Measurements from ENCODE around the gene PRKCH.

Gene PRKCH

GRCh38 chr14:61281186-61281947 lies 40.0 kb upstream of the PRKCH start, which contains the start of gene TMEM30B:
Gene TMEM30B, minus strand, starts transcription at chr14:61281338. Its CDS starts 191 bp downstream, at chr14:61281147.
- Histone ChIP-seq H3K79me2 (ENCODE audit: insufficient read depth, low read length) (no peaks in the 10 kb centered on the region), H3K4me3 (ENCODE audit: low read length, poor library complexity, severe bottlenecking) (no peak within 1 kb of the TSS), H3K4me1 (ENCODE audit: insufficient read depth, low read length, poor library complexity, severe bottlenecking) (peaks cover 28% of the 10 kb centered on the region), H4K20me1 (ENCODE audit: insufficient read depth, low read length, poor library complexity, severe bottlenecking) (no peaks in the 10 kb centered on the region), H2AFZ (ENCODE audit: low read length) (no peak within 1 kb of the TSS), H3K27me3 (ENCODE audit: insufficient read depth, low read length, poor library complexity, severe bottlenecking) (no peaks in the 10 kb centered on the region), H3K4me2 (ENCODE audit: low read depth, low read length, poor library complexity, severe bottlenecking) (no peak within 1 kb of the TSS), H3F3A (ENCODE audit: low read depth) (peaks cover 6% of the 10 kb centered on the region; the same call in 1 of the 2 replicates), H3K36me3 (ENCODE audit: insufficient read depth, low read length) (no peaks in the 10 kb centered on the region), H3K9me2 (replicated peaks; ENCODE audit: low read depth, low read length) (no peaks in the 10 kb centered on the region), H3K9ac (ENCODE audit: low read depth, low read length, poor library complexity, severe bottlenecking) (no peak within 1 kb of the TSS), H3K9me3 (ENCODE audit: insufficient read depth, low read depth, low read length) (no peaks in the 10 kb centered on the region)
- TF ChIP-seq, protein P1, sequence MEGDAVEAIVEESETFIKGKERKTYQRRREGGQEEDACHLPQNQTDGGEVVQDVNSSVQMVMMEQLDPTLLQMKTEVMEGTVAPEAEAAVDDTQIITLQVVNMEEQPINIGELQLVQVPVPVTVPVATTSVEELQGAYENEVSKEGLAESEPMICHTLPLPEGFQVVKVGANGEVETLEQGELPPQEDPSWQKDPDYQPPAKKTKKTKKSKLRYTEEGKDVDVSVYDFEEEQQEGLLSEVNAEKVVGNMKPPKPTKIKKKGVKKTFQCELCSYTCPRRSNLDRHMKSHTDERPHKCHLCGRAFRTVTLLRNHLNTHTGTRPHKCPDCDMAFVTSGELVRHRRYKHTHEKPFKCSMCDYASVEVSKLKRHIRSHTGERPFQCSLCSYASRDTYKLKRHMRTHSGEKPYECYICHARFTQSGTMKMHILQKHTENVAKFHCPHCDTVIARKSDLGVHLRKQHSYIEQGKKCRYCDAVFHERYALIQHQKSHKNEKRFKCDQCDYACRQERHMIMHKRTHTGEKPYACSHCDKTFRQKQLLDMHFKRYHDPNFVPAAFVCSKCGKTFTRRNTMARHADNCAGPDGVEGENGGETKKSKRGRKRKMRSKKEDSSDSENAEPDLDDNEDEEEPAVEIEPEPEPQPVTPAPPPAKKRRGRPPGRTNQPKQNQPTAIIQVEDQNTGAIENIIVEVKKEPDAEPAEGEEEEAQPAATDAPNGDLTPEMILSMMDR (conservative IDR thresholded peaks at IDR 0.05; ENCODE audit: low read length): no peak

DNA sequence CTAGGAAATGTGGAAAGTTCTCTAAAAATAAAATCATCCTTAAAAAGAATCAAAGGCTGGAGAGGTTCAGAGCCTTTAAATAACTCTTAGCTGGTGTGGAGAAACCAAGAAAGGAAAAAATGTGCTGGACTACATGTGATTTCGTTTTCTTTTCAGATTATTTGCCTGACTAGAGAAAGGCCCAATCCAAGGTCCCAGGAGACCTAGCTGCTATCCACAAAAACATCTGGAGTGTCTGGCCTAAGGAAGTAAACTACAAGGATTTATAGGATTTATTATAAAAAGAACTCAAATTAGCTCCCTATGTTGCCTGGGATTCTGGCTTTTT lies 39.5 kb upstream of the PRKCH start:
- H3K9me3 ChIP-seq (ENCODE audit: insufficient read depth, low read depth, low read length): no peaks in the 10 kb centered on the region
- no peaks in the 10 kb centered on the region for H3K9me2 ChIP-seq (replicated peaks; ENCODE audit: low read depth, low read length)
- H3K36me3 ChIP-seq (ENCODE audit: insufficient read depth, low read length): no peaks in the 10 kb centered on the region
- no peak for TF ChIP-seq EZH2phosphoT487 (IDR thresholded peaks at IDR 0.05; ENCODE audit: borderline replicate concordance)
- TF ChIP-seq, protein P1 (conservative IDR thresholded peaks at IDR 0.05; ENCODE audit: low read length): no peak
- no peak overlapping the region for H3K4me3 ChIP-seq (ENCODE audit: low read length, poor library complexity, severe bottlenecking)
- H3K9ac ChIP-seq (ENCODE audit: low read depth, low read length, poor library complexity, severe bottlenecking): no peak overlapping the region
- H3F3A ChIP-seq (ENCODE audit: low read depth): peaks cover 6% of the 10 kb centered on the region; the same call in 1 of the 2 replicates
- no peaks in the 10 kb centered on the region for H4K20me1 ChIP-seq (ENCODE audit: insufficient read depth, low read length, poor library complexity, severe bottlenecking)
- H3K79me2 ChIP-seq (ENCODE audit: insufficient read depth, low read length): no peaks in the 10 kb centered on the region
- H3K4me1 ChIP-seq (ENCODE audit: insufficient read depth, low read length, poor library complexity, severe bottlenecking): peaks cover 28% of the 10 kb centered on the region
- H3K4me2 ChIP-seq (ENCODE audit: low read depth, low read length, poor library complexity, severe bottlenecking): no peak overlapping the region
- no peaks in the 10 kb centered on the region for H3K27me3 ChIP-seq (ENCODE audit: insufficient read depth, low read length, poor library complexity, severe bottlenecking)
- no peak overlapping the region for H2AFZ ChIP-seq (ENCODE audit: low read length)

DNA sequence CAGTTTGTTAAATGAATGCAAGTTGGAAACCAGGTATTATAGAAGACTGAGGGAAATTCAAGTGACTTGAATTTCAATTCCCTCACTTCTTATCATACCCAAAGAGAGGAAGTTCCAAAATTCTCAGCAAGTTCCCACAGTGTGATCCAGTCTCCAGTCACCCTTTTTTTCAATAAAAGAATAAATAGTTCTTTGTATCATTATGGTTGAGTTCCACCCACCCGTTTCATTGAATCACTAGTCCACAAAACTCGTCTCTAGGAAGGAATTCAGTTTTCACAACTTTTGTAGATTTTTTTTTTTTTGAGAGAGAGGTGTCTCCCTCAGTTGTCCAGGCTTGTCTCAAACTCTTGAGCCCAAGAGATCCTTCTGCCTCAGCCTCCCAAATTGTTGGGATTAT lies 38.6 kb upstream of the PRKCH start:
- Histone ChIP-seq H3K79me2 (ENCODE audit: insufficient read depth, low read length) (no peaks in the 10 kb centered on the region), H4K20me1 (ENCODE audit: insufficient read depth, low read length, poor library complexity, severe bottlenecking) (no peaks in the 10 kb centered on the region), H3K9me2 (replicated peaks; ENCODE audit: low read depth, low read length) (no peaks in the 10 kb centered on the region), H3K9ac (ENCODE audit: low read depth, low read length, poor library complexity, severe bottlenecking) (no peak overlapping the region), H2AFZ (ENCODE audit: low read length) (no peak overlapping the region), H3K4me3 (ENCODE audit: low read length, poor library complexity, severe bottlenecking) (no peak overlapping the region), H3K4me1 (ENCODE audit: insufficient read depth, low read length, poor library complexity, severe bottlenecking) (peaks cover 28% of the 10 kb centered on the region), H3K27me3 (ENCODE audit: insufficient read depth, low read length, poor library complexity, severe bottlenecking) (no peaks in the 10 kb centered on the region), H3K9me3 (ENCODE audit: insufficient read depth, low read depth, low read length) (no peaks in the 10 kb centered on the region), H3K36me3 (ENCODE audit: insufficient read depth, low read length) (no peaks in the 10 kb centered on the region), H3K4me2 (ENCODE audit: low read depth, low read length, poor library complexity, severe bottlenecking) (no peak overlapping the region), H3F3A (ENCODE audit: low read depth) (peaks cover 6% of the 10 kb centered on the region; the same call in 1 of the 2 replicates)
- no peak for TF ChIP-seq EZH2phosphoT487 (IDR thresholded peaks at IDR 0.05; ENCODE audit: borderline replicate concordance)
- TF ChIP-seq, protein P1 (conservative IDR thresholded peaks at IDR 0.05; ENCODE audit: low read length): no peak

All from Loucy (cell line).